GM18526 (cell line): Measurements from ENCODE around the gene CAMSAP2.

Experiments
- POLR2A ChIP-seq: IDR thresholded peaks from 3 replicates; pipeline ENCODE4 v1.6.1; 2011; ENCODE audit not compliant: insufficient read length; ENCODE audit errors: extremely low read depth

Gene CAMSAP2

DNA sequence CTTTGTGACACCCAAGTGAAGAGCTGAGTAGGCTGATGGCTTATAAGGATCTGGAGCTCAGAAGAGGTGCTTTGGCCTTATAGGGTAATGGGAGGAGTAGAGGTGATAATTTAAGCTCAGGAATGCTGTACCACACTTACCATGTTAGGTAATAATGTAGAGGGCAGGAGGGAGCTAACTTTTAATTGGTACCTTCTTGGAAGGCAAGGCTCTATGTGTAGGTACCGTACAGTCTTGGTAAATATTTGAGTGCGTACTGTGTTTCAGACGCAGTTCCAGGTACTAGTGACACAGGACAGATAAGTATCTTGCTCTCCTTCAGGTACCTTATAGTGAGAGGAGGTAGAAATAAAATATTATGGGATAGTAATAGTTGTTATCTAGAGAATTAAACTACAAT is 16.8 kb downstream of the CAMSAP2 start:
- TF ChIP-seq POLR2A: no peak

DNA sequence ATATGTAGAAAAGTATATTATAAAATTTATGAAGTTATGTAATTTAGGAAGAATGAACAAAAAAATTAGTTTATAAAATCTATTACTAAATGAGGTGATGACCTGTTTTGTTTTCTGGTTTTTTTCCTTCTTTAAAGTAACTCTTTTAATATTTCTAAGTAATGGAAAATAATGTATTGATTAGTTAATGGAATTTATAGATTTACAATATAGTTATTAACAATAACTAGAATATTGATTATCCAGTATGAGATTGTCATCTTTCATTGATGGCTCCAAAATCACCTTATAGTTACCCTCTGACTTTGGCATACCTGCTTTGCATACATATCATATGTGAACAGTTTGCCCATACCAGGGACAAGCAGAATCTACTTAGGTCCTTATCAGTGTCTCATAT is 23.4 kb downstream of the CAMSAP2 start:
- TF ChIP-seq POLR2A: no peak

DNA sequence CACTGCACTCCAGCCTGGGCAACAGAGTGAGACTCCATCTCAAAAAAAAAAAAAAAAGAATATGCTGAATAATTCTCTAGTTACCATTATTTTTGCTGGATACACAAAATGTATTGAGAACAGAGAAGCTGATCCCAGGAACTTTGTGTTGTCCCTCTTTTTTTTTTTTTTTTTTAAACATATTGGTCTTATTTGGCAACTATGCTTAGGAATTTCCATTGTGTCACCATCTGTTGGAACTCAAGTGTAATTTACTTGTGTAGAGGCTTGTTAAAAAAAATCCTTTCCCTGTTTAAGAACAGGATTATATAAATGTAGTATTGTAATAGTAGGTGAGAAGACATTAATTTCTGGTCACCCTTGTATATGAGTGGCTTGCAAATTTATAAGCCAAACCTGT is 28.6 kb downstream of the CAMSAP2 start:
- no peak for TF ChIP-seq POLR2A

DNA sequence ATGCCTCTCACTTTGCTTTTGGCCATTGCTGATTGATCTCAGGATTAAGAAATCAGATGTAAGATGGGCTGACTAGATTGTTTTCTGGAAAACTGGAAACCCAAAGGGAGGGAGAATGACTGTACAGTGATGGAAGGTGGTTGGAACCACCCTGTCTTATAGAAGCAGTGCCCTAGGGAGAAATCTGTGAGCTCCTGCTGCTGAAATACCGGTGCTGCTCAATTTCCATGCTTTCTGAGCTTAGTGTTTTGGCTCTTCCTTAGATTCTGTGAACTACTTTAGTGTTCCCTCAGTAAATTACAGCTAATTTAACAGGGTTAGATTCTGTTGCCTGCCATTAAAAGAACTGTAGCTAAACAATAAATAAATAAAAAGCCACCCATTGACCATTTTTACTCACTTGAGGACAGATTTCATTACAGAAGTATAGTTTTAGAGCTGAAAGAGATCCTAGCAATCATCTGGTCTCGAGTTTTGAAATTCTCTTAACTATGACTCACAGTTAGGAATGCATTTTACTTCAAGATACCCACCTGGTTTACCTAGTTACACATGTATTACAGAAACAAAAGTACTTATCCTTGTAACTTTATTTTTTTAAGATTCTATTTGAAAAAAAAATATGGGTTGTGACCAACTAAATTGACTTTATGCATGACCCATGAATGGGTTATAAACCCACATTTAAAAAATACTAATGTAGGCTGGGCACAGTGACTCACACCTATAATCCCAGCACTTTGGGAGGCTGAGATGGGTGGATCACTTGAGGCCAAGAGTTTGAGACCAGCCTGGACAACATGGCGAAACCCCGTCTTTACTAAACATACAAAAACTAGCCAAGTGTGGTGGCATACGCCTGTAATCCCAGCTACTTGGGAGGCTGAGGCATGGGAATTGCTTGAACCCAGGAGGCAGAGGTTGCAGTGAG is 33.2 kb downstream of the CAMSAP2 start:
- no peak for TF ChIP-seq POLR2A

DNA sequence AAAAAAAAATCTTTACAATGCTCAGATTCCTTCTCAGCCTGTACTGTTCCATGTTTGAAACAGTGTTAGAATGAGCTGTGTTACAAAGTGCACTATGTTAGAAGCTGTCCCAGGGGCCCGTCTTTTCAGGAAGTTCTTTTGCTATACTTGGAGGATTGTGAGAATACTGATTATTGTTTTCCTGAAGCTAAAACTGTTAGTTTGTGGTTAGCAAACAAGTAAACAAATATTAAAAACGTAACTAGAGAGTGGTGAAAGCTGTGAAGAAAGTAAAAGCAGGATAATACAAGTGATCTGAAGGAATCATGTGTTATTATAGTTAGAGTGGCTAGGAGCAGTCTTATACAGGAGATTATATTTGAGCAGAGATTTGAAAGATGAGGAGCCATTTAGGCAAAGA is 35.6 kb downstream of the CAMSAP2 start:
- TF ChIP-seq POLR2A: no peak

DNA sequence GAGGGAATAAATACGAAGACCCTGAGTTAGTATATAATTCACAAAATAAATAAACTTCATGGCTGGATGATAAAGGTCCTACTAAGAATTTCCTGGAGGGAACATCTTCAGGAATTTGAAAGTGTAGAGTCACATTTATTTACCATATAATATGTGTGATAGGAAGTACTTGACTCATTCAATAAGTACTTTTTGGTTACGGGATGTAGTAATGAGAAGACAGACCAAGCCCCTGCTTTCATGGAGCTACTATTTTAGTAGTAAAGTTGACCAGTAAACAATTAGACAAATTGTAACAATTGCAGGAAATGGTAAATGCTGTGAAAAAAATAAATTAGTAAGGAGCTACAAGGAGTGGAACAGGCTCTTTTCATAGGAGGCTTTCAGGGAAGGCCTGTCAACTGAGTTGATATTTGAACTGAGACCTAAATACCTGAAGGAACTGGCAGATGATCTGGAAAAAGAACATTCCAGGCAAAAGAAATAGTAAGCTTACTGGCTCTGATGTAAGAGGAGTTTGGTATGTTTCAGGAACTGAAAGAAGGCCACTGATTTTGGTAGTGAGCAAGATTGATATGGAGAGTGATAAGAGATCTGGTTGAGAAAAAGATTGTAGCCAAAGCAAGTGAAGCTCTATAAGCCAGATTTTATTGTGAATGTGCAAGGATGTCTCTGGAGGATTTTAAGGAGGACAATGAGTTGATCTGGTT is 36.2 kb downstream of the CAMSAP2 start:
- TF ChIP-seq POLR2A: no peak

DNA sequence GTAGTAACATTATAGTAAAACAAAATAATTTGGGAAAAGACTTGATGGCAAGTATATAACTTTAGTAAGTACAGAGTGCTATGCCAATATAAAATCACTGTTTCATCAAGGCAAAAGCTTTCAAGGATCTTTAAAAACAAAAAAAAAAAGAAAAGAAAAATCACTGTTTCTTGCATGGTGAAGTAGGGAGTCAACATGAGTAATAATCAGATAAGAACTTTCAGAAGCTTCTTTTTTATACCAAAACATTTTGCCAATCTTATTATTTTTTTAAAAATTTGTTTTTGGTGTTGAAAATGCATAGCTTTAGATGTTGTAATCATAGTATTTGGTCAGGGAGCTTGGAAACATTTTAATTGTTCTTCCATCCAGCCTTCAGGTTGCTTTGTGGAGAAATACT is 37.2 kb downstream of the CAMSAP2 start:
- TF ChIP-seq POLR2A: no peak

DNA sequence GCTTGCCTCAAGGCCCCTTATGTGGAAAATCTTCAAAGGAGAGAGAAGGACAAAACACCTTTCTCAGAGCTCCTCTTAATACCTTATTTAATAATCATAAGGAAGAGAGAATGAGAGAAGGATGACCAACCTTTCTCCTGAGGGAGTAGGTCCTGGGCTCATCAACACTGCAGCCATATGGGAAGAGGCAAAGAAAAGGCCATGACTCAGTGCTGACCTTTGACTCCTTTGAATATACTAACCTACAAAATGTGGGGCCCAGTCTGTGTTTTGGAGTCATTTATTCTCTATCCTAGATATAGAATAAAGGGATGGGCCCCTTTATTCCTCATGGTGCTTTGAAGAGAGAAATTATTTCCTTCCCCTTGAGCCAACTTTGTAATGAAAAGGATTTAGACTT is 38.3 kb downstream of the CAMSAP2 start:
- TF ChIP-seq POLR2A: no peak

DNA sequence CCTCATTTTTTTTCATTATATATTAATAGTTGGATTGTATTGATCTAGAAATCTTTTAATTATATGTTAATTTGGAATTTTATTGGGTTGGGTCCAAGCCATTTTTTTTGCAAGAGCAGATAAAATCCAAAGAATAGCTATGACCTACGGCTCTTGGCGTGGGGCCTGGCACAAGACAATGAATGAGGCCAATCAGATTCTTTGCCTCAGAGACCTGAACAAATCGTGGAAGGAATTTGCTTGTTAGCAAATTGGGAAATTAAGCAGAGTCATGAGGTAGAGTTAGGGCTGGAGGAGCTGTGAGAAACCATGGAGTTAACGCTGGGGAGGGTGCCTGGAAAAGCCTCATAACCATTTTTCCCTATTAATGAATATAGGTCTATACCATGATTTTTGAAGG is 40.1 kb downstream of the CAMSAP2 start:
- TF ChIP-seq POLR2A: no peak

DNA sequence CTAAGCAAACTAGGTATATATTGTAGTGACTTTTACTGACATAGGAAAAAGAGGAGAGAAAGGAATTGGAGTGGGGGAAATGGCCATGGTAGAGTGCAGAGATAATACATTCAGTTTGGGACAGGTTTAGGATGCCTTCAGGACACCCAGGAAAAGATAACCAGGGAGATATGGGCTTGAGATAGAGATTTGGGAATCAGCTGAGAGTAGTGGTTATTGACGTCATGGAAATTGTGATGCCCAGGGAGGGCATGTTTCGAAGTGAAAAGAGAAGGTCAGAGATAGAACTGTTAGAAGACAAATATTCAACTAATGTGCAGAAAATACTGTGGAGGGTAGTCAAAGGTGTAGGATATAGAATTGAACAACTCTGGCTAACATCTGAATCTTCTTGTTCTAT is 40.6 kb downstream of the CAMSAP2 start:
- no peak for TF ChIP-seq POLR2A

DNA sequence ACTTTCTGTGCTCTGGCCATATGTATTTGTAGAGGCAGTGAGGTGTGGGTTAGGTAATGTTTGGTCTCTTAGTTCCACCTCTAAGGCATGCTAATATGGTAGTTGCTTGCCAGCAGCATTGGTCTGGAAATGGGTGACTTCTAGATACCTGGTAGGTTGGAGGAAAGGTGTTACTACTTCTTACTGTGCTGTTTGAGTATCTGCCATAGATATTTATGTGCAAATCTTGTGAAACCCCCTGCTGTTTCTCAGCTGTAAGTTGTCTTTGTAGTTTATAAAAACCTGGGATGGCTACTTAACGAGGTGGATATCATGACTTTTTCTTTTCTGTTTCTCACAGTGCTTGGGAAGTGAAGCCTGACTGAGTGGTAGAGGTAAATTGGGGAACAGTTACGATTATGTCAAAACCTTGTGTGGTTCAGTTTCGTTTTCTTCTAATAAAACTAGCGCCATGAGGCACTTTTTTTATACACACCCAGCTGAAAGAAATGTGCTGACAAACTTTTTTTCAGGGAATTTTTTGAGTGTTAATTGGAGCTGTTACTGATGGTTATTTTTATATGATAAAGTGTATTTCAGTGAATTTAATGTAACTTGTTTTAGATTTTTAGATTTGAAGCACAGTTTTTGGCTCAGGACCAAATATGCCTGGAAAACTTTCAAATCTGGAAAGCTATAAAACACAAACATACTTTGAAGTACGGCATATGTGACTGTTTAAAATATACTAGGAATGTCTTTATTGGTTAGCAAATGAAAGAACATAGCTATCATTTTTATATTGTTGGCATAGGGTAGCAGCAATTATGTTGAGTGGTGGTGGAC is 42.1 kb downstream of the CAMSAP2 start:
- TF ChIP-seq POLR2A: no peak

DNA sequence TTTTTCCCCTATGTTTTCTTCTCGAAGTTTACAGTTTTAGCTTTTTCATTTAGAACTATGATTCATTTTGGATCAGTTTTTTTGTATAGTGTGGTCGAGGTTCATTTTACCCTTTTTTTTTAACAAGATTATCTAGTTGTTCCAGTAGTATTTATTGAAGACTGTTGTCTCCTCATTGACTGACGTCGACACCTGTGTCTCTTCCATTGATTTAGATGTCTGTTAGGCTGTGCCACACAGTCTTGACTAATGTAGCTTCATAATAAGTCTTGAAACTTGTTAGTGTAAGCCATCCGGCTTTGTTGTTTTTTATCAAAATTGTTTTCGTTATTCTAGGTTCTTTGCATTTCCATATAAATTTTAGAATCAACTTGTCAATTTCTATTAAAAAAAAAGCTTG is 45.2 kb downstream of the CAMSAP2 start:
- TF ChIP-seq POLR2A: no peak

DNA sequence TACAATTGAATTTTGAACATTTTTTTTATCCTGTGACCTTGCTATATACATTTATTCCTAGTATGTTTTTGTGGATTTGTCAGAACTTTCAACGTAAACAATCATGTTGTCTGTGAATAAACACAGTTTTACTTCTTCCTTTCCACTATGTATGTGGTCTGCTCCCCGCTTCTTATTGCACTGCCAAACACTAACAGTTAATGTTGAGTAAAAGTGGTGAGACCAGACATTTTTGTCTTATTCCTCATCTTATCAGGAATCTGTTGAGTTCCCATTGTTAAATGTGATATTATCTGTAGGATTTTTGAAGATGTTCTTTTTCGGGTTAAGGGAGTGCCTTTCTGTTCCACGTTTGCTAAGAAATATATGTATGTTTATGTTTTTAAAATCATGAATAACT is 45.9 kb downstream of the CAMSAP2 start:
- no peak for TF ChIP-seq POLR2A

DNA sequence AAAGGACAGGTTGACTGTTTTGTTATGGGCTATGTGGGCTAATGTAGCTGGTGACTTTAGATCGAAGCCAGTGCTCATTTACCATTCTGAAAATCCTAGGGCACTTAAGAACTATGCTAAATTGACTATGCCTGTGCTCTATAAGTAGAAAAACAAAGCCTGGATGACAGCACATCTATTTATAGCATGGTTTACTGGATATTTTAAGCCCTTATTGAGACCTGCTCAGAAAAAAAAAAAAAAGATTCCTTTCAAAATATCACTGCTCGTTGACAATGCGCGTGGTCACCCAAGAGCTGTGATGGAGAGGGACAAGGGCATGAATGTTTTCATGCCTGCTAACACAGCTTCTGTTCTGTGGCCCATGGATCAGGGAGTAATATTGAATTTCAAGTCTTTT is 48.1 kb downstream of the CAMSAP2 start:
- no peak for TF ChIP-seq POLR2A

DNA sequence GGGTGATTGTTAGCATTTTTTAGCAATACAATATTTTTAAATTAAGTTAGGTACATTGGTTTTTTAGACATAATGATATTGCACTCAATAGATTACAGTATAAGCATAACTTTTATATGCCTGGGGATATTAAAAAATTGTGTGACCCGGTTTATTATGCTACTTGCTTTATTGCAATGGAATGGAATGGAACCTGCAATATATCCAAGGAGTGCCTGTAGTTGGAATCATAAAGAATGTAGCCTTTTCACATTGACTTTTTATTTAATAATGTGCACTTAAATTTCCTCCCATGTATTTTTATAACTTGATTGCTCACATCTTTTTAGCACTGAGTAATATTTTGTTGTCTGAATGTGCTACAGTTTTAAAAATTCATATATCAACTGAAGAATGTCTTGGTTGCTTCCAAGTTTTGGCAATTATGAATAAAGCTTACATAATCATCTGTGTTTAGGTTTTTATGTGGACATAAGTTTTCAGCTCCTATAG is 49.2 kb downstream of the CAMSAP2 start:
- no peak for TF ChIP-seq POLR2A

DNA sequence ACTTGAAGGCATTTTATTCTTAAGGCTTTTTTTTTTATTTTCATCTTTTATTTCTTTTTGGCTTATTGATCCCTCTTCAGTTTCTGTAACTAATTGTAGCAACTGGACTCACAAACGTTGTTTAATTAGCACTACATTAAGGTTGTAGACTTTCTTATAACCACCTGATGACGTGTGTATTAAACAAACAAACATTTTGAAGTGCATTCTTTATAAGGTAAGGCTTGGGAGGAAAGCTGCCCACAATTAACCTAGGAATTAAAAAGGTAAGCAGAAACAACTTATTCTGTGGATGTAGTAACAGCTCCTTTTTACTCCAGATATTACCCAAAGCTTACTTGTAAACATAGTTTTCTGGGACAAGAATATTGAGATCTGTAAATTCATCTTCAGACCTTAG is 55.0 kb downstream of the CAMSAP2 start:
- no peak for TF ChIP-seq POLR2A

DNA sequence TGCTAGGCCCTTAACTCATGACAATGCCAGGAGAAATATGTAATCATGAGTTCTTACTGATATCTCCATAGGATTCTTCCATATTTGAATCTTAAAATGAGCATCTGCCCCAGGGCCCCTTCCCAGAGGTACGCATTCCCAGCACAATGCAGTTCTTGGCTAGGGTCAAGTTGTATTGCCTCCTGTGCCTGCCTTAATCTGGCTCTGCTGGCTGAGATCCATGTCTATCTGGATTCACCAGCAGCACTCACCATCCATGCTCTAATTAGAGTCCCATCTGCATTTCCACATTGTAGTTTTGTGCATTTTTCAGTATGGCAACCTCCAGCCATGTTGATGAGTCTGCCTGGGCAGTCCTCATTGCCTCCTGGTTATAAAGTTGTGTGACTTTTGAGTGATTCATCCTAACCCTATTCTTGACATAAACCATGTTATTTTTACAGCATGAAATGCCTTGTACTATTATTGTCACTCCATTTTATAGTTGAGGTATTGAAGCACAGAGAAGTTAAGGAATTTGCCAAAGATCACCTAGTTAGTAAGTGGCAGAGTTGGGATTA is 55.9 kb downstream of the CAMSAP2 start:
- no peak for TF ChIP-seq POLR2A
